RWPE1 (cell line): ENCODE data around the gene CDK5RAP2.

Experiments used
- CTCF ChIA-PET: fragments of 350-600 bp; sonication (Branson Sonifier 250); formaldehyde crosslinking; extraction: SDS; loops from one replicate; lab custom pipeline; 2021; lab: Yijun Ruan, JAX
- POLR2A ChIA-PET: fragments of 400-600 bp; formaldehyde crosslinking; extraction: SDS; loops from one replicate; lab custom pipeline; 2020; ENCODE audit warnings: antibody characterized with exemption; ENCODE audit not compliant: low non-redundant PET; lab: Yijun Ruan, JAX
- DNase-seq: peaks from one replicate; pipeline ENCODE4 v3.0.0; 2012; ENCODE audit warnings: low spot score
- H3K27ac ChIP-seq: fragments of 450-650 bp; 2 replicates; pipeline ENCODE4 v1.5.1; 2017
- CTCF ChIP-seq: fragments of 450-650 bp; conservative IDR thresholded peaks from 2 replicates; pipeline ENCODE4 v1.5.1; 2017; ENCODE audit warnings: low read depth, mild to moderate bottlenecking

Gene CDK5RAP2

DNA sequence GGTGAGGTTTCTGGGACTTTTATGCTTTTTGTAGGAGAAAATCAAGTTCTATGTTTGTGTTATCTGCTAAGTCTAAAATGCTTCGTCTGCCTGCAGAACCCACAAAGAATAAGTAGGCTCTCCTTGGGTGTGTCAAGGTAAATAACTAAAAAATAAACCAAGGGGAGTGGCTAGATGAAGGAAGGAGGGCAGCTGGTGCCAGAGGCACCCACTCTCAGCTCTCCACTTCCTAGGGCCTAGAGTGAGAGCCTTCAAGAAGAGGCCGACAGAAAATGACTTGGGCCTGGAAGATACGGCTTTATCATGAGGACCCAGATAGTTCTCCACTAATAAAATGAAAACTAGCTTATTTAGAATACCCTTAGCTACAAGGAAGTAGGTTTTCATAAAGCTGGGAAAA, 147.4 kb downstream of the CDK5RAP2 start:
- ChIA-PET POLR2A (no interaction called here), CTCF (no interaction called here)
- no peak overlapping the region for H3K27ac ChIP-seq
- TF ChIP-seq CTCF, result no peak
- DNase-seq, result no peak

DNA sequence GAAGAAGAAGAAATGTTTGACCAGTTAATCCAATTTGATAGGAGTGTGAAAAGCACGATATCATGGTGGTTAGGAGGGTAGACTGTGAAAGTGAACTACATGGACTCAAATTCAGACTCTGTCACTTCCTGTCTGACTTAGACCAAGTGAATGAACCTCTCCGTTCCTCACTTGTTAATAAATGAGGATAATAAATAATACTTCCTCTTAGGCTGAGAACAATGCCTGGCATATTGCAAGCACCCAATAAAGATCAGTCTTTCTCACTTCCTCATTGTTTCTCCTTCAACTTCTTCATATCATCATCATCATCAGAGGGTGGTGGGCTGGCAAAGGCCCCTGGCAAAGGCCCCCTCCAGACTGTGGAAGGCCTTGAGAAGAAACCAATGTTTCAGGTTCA, 148.7 kb downstream of the CDK5RAP2 start:
- H3K27ac ChIP-seq, result no peak overlapping the region
- TF ChIP-seq CTCF, result no peak
- POLR2A ChIA-PET, result no interaction called here
- CTCF ChIA-PET, result no interaction called here
- DNase-seq, result no peak

GRCh38 chr9:120424248-120424647, 155.7 kb downstream of the CDK5RAP2 start:
- no peak for TF ChIP-seq CTCF

GRCh38 chr9:120423812-120424211, 156.2 kb downstream of the CDK5RAP2 start:
- no peak overlapping the region for H3K27ac ChIP-seq
- ChIA-PET POLR2A (no interaction called here), CTCF (no interaction called here)
- no peak for TF ChIP-seq CTCF
- DNase-seq, result no peak

More at GRCh38 chr9:120424248-120424647, 155.7 kb downstream of the CDK5RAP2 start:
- no peak overlapping the region for H3K27ac ChIP-seq
- ChIA-PET CTCF (interaction anchor here (1.4 kb wide), 1 partner anchor 15 kb away, joined by 3 read pairs; no protein-coding TSS in a partner anchor), POLR2A (no interaction called here)
- DNase-seq, result peak; percentile 21

DNA sequence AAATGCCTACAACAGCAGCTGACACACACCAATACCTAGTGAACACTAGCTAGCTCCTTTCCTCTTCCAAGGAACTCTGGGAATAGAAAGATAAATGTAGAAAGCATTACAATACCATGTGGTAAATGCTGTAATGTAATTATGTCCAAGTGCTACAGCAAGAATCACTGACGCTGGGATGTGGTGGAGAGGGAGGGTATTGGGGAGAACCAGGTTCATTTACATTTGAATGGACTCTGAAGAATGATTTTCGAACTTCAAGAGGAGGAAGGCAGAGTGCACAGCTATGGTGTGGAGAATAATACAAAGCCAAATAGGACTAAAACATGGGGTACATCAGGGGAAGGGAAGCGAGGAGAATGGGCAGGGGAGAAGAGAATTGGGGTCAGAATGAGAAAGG, 158.0 kb downstream of the CDK5RAP2 start:
- no peak overlapping the region for H3K27ac ChIP-seq
- no peak for TF ChIP-seq CTCF
- no peak for DNase-seq
- CTCF ChIA-PET, result no interaction called here
- POLR2A ChIA-PET, result no interaction called here

DNA sequence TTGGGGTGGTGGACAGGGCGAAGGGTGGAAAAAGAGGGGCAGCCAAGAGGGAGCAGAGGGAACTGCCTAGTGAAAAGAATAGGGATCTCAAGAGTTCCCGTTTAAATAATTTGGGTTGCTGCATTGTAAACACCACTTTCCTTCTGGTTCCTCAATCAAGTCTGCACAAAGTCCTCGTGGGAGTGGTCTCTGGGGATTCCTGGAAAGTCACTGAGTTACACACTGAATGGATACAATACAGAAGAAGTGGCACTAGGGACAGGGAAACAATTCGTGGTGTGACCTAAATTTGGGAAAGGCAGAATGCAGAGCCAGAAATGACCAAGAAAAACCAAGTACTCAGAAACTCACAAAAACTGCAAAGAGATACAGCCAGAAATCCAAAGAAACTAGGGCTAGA, 161.7 kb downstream of the CDK5RAP2 start:
- no peak for TF ChIP-seq CTCF
- DNase-seq, result no peak
- H3K27ac ChIP-seq, result no peak overlapping the region
- CTCF ChIA-PET, result no interaction called here
- POLR2A ChIA-PET, result no interaction called here

- POLR2A ChIA-PET, result no interaction called here
- CTCF ChIA-PET, result no interaction called here
- TF ChIP-seq CTCF, result no peak
- DNase-seq, result no peak
- no peak overlapping the region for H3K27ac ChIP-seq
Measured at GRCh38 chr9:120416781-120417427, 163.1 kb downstream of the CDK5RAP2 start.
